IPS-18c (cell line): ENCODE results near the gene GPR12.
A peak's percentile ranks its signal among the peaks of the same experiment; 100 is the strongest.

ENCODE experiments used
- H3K4me3 ChIP-seq: 2 replicates; pipeline ENCODE4 v1.7.0; 2013; ENCODE audit warnings: low read depth, mild to moderate bottlenecking, low read length, moderate library complexity; ENCODE audit not compliant: insufficient read depth
- H3K9me3 ChIP-seq: one replicate; pipeline ENCODE4 v1.6.1; 2013; ENCODE audit warnings: mild to moderate bottlenecking, low read length, moderate library complexity; ENCODE audit not compliant: control insufficient read depth, insufficient read depth

GPR12 gene, protein sequence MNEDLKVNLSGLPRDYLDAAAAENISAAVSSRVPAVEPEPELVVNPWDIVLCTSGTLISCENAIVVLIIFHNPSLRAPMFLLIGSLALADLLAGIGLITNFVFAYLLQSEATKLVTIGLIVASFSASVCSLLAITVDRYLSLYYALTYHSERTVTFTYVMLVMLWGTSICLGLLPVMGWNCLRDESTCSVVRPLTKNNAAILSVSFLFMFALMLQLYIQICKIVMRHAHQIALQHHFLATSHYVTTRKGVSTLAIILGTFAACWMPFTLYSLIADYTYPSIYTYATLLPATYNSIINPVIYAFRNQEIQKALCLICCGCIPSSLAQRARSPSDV

GRCh38 chr13:26759907-26760831 lies at the start of gene GPR12:
TSS of gene GPR12 (minus strand) at chr13:26760786. CDS start at chr13:26759827, 959 bp downstream.
- peak within 1 kb of the TSS; percentile 56 for H3K4me3 ChIP-seq
- no peaks in the 10 kb centered on the region for H3K9me3 ChIP-seq

DNA sequence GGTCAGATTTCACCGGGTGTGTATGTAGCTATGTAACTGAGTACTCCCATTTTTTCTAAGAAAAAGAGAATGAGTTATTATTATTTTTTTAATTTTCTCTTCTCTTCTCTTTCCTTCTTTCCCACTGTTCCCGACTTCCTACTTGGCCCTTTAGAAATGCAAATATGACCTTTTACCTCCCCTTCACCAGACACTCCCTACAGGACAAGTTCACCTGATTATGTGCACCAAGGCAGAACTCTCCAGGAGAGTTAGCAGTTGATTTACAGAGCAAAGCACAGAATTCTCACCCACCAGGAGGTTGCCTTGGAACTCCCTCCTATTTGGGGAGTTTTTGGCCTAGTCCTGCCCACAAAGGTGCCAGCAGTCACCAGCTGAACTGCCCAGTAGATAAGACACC lies 49.5 kb upstream of the GPR12 start:
- Histone ChIP-seq H3K4me3 (no peak overlapping the region), H3K9me3 (no peaks in the 10 kb centered on the region)

GRCh38 chr13:26806891-26807290 lies 46.3 kb upstream of the GPR12 start:
- Histone ChIP-seq H3K9me3 (peaks cover 3% of the 10 kb centered on the region), H3K4me3 (no peak overlapping the region)

- no peaks in the 10 kb centered on the region for H3K9me3 ChIP-seq
- no peak overlapping the region for H3K4me3 ChIP-seq
These were observed 27.4 kb upstream of the GPR12 start for GRCh38 chr13:26787961-26788360.

DNA sequence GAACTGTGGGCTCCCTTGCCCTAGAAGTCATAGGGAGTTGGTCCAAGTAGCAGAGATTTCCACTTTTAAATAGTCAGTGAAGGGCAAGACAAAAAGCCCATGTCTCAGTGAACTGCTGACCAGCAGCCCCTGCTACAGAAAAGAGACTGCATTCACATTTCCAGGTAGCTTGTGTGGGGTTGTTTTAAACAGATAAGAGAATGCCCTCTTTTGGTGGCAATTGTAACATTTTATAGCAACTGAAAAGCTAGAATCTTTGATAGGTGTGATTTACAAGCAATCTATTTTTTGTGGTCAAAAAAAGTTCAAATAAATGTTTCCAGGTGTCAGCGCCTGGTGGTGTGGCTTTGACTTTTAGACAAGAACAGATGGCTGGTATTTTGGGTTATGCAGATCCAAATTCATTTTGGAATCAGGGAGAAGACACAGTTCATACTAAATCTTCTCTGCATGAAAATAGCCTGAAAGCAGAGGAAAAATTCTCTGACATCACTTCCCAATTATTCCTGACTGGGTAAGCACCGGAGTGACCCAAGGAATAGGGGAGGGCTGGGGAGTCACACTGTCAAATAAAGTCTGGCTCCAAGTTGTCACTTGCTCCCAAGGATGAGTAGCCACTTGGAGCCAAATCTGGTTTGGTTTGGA lies 26.2 kb upstream of the GPR12 start:
- Histone ChIP-seq H3K9me3 (no peaks in the 10 kb centered on the region), H3K4me3 (no peak overlapping the region)

DNA sequence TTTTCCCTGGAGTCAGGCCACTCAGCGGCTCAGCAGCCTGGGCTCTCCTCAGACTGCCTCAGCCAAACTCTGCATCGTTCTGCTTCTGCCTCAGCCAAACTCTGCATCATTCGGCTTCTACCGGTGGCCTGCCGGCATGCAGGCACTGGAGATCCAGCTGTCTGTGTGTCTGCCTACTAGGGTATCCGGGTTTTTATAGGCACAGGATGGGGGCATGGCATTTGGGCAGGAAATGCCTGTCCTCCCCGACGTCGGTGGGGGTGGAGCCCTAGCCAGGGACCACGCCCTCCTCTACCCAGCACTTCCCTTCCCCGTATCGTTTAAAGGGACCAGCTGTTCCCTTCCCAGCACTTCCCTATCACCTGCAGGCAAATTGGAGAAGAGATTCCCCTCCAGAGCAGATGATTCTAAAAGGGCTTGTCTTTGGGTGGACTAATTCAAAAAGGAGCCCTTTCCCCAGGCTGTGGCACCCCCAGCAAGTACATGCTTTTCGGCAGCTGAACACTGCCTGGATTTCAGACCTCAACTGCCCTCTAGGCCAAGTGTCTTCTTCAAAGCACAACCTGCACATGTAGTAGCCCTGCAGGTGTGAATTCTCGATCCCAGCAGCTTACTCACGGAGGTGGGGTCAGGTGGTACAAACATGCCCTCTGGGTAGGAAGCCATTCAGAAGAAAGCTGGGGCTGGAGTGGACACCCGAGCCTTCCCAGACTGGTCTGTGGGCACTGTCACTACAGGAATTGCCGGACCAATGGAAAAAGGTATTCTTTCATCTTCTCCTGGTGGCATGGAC lies 25.4 kb upstream of the GPR12 start:
- no peaks in the 10 kb centered on the region for H3K9me3 ChIP-seq
- peak overlapping the region; percentile 49 for H3K4me3 ChIP-seq

DNA sequence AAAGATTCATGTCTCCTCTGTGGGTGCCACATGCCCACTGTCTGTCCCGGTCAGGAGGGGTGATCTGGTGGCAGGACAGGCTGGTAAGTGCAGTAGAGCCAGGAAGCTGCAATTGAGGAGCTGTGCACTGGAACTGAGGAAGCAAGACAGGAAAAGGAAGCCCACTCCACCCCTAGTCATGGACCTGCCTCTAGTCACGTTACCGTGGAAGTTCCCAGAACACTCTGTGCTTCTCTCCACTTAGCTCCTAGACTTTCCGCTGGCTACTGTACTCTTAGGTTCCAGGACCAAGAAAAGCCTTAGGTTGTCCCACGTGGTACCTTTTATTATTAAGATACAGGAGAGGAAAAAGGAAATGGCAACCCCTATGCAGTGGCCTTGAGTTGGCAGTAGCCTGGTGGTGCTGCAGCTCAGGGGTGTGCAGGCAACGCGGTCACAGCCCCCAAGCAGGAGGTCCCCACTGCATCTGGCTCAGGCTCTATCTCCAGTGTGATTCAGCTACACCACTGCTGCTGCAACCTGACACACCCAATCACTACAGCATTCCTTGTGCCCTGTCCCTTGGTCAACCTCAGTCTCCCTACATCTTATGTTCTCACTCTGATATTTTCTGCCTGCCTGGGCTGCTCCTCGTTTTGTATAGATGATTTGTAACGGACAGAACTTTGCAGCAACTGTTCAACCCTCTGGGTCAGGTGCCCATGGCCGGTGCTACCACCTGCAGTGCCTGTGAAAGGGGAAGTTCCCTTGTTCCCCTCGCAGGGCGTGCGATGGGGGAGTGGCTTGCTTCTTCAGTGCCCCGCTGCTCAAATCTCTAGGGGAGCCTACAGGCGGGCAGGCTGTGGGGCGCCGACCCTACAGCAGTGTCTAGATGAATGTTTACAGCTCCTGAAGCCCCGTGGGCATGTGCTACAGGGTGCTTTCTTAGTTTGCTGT lies 24.4 kb upstream of the GPR12 start:
- H3K9me3 ChIP-seq: no peaks in the 10 kb centered on the region
- H3K4me3 ChIP-seq: peak overlapping the region; percentile 49

DNA sequence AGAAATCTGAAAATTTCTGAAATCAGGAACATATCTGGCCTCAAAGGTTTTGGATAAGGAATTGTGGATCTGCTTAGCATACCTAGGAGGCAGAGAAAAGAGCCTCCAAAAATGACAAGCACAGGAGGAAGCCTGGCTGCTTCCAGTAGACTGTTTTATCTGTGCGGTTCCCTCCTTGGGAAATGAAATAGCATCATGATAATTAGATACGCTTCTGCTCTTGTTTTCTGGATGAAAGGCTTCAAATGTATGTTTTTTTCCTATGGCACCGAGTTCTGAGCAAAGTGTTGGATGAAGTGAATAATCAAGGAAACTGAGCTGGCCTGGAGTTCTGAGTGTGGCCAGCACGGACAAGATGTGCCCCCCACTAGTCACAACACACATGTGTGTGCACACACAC lies 19.8 kb upstream of the GPR12 start:
- no peak overlapping the region for H3K4me3 ChIP-seq
- H3K9me3 ChIP-seq: no peaks in the 10 kb centered on the region

GRCh38 chr13:26779321-26779720 lies 18.7 kb upstream of the GPR12 start:
- H3K4me3 ChIP-seq: no peak overlapping the region
- H3K9me3 ChIP-seq: no peaks in the 10 kb centered on the region

GRCh38 chr13:26772531-26772930 lies 11.9 kb upstream of the GPR12 start:
- no peaks in the 10 kb centered on the region for H3K9me3 ChIP-seq
- H3K4me3 ChIP-seq: no peak overlapping the region

DNA sequence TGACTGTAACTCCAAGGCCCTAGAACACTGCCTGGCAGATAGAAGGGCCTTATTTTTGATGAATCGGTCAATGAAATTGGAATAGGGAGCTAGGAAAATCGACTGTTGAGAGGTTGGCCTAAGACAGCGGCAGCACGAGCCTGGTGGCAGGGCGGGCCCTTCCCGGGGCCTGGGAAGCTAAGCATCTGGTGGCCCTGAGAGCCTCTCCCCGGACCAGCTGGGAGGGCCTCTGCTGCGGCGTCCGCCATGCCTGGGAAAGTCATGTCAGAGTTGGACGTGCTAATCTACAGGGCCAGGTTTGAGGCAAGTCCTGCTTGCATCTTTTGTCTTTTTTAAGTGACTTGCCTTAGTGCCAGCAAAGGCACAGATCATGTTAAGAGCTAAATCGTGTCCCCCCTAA lies 11.2 kb upstream of the GPR12 start:
- Histone ChIP-seq H3K9me3 (no peaks in the 10 kb centered on the region), H3K4me3 (no peak overlapping the region)

- Histone ChIP-seq H3K4me3 (no peak overlapping the region), H3K9me3 (no peaks in the 10 kb centered on the region)
These were observed 2.3 kb upstream of the GPR12 start for GRCh38 chr13:26762745-26763345.

- Histone ChIP-seq H3K9me3 (no peaks in the 10 kb centered on the region), H3K4me3 (peak overlapping the region; percentile 43)
These were observed 421 bp upstream of the GPR12 start for GRCh38 chr13:26760832-26761582.

- H3K9me3 ChIP-seq: no peaks in the 10 kb centered on the region
- peak overlapping the region; percentile 56 for H3K4me3 ChIP-seq
These were observed 1.2 kb downstream of the GPR12 start for GRCh38 chr13:26759249-26759906.
